ENCODE measurements around the gene WDR90. TPM values are rescaled to one million over a fixed set of nuclear protein-coding genes. Genes with fewer than 3 reads are reported as not detected.

The WDR90 gene
- total RNA-seq, 2 donors from 2014 or later = 22.7 to 39.4 TPM

GRCh38 chr16:704047-704446 lies 54.9 kb downstream of the WDR90 start:
- TF ChIP-seq CTCF (IDR thresholded peaks at IDR 0.05) = no peak
- H3K4me3 ChIP-seq = no peak overlapping the region
- H3K9me3 ChIP-seq = no peaks in the 10 kb centered on the region
- no peak for DNase-seq (ENCODE audit: low spot score)
- no peak for ATAC-seq (ENCODE audit: insufficient number of reproducible peaks, low FRiP score, low read depth)
- H3K4me1 ChIP-seq (ENCODE audit: control insufficient read depth in 1 of 2, low read depth in 2 of 2) = no peaks in the 10 kb centered on the region
- H3K27me3 ChIP-seq (replicated peaks; ENCODE audit: insufficient read depth) = peaks cover 30% of the 10 kb centered on the region
- no peak overlapping the region for H3K27ac ChIP-seq
- no peaks in the 10 kb centered on the region for H3K36me3 ChIP-seq

GRCh38 chr16:704552-705380 lies 55.6 kb downstream of the WDR90 start:
- ATAC-seq (ENCODE audit: insufficient number of reproducible peaks, low FRiP score, low read depth) = no peak
- no peak overlapping the region for H3K4me3 ChIP-seq

GRCh38 chr16:705431-706188 lies 56.4 kb downstream of the WDR90 start, which contains the start of gene FBXL16:
Gene FBXL16 (minus strand): TSS chr16:705801. CDS start chr16:697405, 8,396 bp downstream.
- H3K4me3 ChIP-seq = no peak within 1 kb of the TSS
- no peak within 1 kb of the TSS for H3K27ac ChIP-seq
- H3K4me1 ChIP-seq (ENCODE audit: control insufficient read depth in 1 of 2, low read depth in 2 of 2) = peaks cover 4 to 10% of the 10 kb centered on the region in 2 donors
- DNase-seq (ENCODE audit: low spot score) = no peak
- H3K9me3 ChIP-seq = no peaks in the 10 kb centered on the region
- H3K27me3 ChIP-seq (replicated peaks; ENCODE audit: insufficient read depth) = peaks cover 26% of the 10 kb centered on the region
- H3K36me3 ChIP-seq = no peaks in the 10 kb centered on the region
- TF ChIP-seq CTCF (IDR thresholded peaks at IDR 0.05) = no peak
- ATAC-seq (ENCODE audit: insufficient number of reproducible peaks, low FRiP score, low read depth) = no peak

More at GRCh38 chr16:704552-705380, 55.6 kb downstream of the WDR90 start:
- DNase-seq (ENCODE audit: low spot score) = no peak
- H3K27ac ChIP-seq = no peak overlapping the region
- H3K36me3 ChIP-seq = no peaks in the 10 kb centered on the region
- no peak for TF ChIP-seq CTCF (IDR thresholded peaks at IDR 0.05)
- H3K9me3 ChIP-seq = no peaks in the 10 kb centered on the region
- H3K4me1 ChIP-seq (ENCODE audit: control insufficient read depth in 1 of 2, low read depth in 2 of 2) = peaks cover 1 to 4% of the 10 kb centered on the region in 2 donors
- peaks cover 30% of the 10 kb centered on the region for H3K27me3 ChIP-seq (replicated peaks; ENCODE audit: insufficient read depth)

GRCh38 chr16:706189-707061 lies 57.3 kb downstream of the WDR90 start:
- DNase-seq (ENCODE audit: low spot score) = no peak
- peaks cover 4 to 10% of the 10 kb centered on the region in 2 donors for H3K4me1 ChIP-seq (ENCODE audit: control insufficient read depth in 1 of 2, low read depth in 2 of 2)
- H3K27me3 ChIP-seq (replicated peaks; ENCODE audit: insufficient read depth) = peaks cover 23% of the 10 kb centered on the region
- TF ChIP-seq CTCF (IDR thresholded peaks at IDR 0.05) = no peak
- H3K27ac ChIP-seq = no peak overlapping the region
- no peaks in the 10 kb centered on the region for H3K9me3 ChIP-seq
- no peak for ATAC-seq (ENCODE audit: insufficient number of reproducible peaks, low FRiP score, low read depth)
- no peaks in the 10 kb centered on the region for H3K36me3 ChIP-seq
- no peak overlapping the region for H3K4me3 ChIP-seq
